ENCODE measurements around the gene PRR5L.

Gene PRR5L

GRCh38 chr11:36443661-36444060 lies 147.6 kb downstream of the PRR5L start:
- no peak for DNase-seq

DNA sequence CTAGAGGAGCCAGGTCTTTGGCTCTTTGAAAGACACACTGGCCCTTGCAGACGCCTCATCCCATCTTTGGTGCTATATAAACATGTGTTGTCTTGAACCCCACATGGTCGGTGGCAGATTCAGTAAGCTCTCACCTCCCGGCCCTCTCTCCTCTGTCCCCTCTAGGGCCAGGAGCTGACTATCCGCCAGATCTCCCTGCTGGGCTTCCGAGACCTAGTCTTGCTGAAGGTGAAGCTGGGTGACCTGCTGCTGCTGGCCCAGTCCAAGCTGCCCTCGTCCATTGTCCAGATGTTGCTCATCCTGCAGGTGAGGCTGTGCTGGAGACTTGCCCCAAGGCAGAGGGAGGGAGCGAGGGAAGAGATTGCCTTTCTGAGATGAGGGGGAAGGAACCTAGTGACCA lies 150.0 kb downstream of the PRR5L start:
- DNase-seq: no peak

- no peak for DNase-seq
Observed at GRCh38 chr11:36447514-36447913, 151.4 kb downstream of the PRR5L start.

- no peak for DNase-seq
Observed at GRCh38 chr11:36447947-36448346, 151.9 kb downstream of the PRR5L start.

DNA sequence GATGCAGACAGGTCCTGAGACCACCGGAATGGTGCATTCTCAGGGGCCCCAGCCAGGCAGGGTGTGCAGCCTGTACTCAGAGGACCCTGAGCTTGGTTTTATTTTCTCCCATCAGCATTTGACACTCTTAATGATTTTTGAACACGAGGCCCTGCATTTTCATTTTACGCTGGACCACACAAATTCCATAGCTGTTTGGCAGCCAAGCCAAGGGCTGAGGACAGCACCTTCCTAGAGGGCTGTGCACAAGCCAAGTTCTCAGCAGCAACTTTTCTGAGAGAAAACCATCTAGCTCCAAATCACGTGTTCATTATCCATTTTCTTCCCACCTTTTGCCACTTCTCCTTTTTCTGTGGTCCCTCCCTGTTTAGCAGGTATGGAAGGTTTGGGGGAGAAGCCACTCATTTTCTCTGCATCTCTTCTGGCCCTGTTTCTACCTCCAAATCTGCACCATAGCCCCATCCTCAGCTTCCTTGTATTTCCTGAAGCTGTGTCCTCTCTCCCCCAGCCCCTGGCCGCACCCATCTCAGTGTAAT lies 153.5 kb downstream of the PRR5L start:
- no peak for DNase-seq

DNA sequence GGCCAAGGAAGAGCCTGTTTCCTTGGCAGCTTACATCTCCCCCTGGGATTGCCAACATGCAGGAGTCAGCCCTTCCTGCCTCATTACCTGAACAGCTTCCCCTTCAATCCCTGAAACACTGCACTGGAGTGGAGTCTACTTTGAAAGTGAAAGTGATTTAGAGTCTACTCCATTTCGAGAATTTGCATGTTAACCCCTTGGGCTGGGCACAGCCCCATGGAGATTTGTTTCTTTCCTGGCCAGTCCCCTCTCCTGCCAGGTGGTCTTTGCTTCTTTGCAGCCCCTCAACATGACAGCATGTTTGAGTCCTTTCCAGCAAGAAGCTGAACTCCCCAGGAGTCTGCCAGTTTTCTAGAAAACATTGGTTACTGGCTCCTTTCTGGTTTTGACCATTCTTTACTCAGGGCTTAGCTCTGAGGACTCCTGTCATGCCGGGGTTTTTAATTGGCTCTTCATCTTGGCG lies 154.1 kb downstream of the PRR5L start:
- no peak for DNase-seq

DNA sequence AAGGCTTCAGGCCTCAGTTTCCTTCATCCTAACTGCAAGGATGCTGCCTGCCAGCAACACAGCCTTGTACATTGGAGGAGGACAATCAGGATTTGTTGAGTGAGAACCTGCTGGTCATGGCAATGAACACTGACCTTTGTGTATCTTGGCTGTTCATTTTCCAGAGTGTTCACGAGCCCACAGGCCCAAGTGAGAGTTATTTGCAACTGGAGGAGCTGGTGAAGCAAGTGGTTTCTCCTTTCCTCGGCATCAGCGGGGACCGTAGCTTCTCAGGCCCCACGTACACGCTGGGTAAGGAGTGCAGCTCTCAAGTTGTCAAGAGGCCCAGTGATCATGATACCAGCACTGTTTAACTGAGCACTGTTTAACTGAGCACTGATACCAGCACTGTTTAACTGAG lies 155.0 kb downstream of the PRR5L start:
- no peak for DNase-seq

- DNase-seq: no peak
Observed at GRCh38 chr11:36451681-36452080, 155.6 kb downstream of the PRR5L start.

GRCh38 chr11:36452236-36452940 lies 156.3 kb downstream of the PRR5L start:
- no peak for DNase-seq

GRCh38 chr11:36452961-36453360 lies 156.9 kb downstream of the PRR5L start:
- no peak for DNase-seq

- no peak for DNase-seq
Observed at GRCh38 chr11:36453678-36454077, 157.6 kb downstream of the PRR5L start.

GRCh38 chr11:36454551-36454940 lies 158.5 kb downstream of the PRR5L start:
- DNase-seq: no peak

DNA sequence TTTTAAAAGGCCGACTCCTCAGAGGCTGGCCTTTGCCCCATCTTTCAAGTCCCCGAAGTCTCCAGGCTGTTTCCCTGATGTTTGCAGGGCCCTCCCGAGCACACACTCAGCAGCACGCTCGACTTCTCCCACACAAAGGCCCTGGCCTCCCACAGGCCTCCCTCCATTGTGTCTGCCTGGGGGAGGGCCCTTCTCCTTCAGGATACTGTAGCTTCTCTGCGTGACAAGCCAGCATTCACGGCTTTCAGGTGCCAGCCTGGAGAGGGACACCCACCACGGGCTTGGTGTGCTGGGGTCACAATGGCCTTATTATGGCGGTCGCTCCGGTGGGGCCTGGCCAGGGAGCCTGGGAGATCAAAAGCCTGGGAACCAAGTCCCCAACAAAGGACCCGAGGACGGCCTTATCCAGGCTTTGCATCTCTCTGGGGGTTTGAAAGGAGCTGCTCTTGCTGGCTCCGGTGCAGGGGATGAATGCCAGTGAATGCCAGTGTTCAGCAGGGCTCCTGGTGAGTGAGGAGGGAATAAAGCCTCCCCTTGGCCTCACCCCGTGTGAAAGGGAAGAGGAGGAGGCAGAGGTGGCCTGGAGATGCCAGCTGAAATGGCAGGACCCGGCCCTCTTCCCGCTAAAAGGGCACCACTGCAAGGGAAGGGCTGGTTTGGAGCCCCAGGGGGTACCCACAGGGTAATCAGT lies 159.0 kb downstream of the PRR5L start:
- no peak for DNase-seq

- DNase-seq: no peak
Observed at GRCh38 chr11:36455658-36456111, 159.6 kb downstream of the PRR5L start.

- DNase-seq: no peak
Observed at GRCh38 chr11:36456156-36456555, 160.1 kb downstream of the PRR5L start.

- no peak for DNase-seq
Observed at GRCh38 chr11:36458129-36458915, 162.2 kb downstream of the PRR5L start.

DNA sequence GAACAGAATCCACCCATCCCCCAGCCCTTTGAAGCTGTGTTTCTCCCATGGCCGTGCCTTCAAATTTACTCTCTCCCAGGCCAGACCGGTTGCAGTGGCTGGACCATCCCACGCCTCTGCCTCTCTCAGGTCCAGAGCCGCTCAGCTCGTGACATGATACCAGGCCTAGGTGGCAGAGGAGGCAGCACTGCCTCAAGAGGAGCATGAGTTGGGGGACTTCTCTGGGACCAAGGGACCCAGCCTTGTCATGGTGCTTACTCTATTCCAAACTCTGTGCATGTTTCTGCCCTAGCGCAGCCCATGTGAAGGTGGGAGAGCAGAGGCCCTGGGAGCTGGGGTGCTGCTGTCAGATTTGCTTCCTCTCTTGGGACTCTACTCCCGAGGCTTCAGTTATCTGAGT lies 163.0 kb downstream of the PRR5L start:
- no peak for DNase-seq

DNA sequence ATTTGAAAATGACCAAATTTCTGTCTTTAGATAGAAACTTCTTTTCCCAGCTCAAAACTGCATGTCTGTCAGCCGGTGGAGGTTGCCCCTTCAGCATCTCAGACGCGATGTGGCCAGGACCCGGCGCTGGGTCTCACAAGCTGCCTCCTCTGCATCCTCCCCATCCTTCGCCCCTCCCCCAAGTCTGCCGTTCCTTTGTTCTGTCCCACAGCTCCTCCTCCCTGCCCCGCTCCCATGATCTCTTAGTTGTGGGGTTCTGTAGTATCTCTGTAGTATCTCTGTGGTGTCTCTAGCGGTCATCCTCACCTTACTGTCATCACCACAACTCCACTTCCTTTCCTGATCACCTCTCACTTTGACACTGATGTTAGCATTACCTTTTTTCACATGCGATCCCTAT lies 164.1 kb downstream of the PRR5L start:
- DNase-seq: no peak

DNA sequence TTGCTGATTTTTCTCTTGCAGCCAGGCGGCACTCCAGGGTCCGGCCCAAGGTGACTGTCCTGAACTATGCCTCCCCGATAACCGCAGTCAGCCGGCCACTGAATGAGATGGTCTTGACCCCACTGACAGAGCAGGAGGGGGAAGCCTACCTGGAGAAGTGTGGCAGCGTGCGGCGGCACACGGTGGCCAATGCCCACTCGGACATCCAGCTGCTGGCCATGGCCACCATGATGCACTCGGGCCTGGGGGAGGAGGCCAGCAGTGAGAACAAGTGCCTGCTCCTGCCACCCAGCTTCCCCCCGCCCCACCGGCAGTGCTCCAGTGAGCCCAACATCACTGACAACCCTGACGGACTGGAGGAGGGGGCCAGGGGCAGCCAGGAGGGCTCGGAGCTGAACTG lies 166.2 kb downstream of the PRR5L start:
- no peak for DNase-seq

DNA sequence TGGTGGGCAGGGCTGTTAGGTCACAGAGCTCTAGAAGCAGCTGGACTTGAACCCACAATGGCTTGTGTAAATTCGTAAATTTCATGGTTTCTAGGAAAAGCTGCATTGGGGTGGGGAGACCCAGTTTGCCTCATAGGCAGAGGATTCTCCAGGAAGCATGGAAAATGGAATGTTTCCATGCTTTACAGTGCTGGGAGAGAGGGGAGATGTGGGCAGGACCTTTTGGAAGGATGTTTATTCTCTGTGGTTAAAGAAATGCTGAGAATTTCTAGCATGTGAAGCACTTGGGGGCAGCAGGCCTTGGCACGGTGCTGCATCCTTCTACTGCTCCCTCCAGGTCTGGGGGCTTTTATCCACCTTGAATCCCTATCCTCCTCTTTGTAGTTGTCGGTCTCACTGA lies 167.7 kb downstream of the PRR5L start:
- no peak for DNase-seq

- DNase-seq: no peak
Observed at GRCh38 chr11:36464720-36465119, 168.6 kb downstream of the PRR5L start.

DNA sequence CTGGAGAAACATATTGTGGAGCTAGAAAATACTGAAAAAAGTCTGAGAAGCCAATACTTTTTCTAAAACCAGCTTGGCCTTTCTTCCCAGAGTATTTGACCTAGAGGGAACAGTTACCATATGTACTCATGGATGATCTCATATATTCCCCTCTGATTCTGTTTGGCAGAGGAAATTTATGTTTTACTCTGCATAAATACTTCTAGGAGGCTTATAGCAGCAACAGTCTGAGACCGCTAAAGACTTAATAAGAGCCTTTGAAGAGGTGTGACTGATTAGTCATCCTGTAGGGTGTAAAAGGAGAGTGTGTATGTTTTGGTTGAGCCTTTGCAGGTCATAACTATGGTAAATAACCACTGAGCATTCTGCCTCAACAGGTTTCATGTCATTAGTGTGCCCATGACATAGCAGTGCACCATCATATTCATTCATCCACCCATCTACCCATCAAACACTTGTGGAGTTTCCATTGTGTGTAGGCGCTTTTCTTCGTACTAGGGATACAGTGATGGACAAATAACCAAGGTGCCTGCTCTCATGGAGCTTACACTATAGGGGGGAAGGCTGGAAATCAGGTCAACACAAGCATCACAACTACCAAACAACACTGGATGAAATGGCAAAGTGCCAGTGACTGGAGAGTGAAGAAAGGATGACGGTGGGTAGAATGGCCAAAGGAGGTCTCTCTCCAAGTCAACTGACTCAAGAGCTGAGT lies 169.5 kb downstream of the PRR5L start:
- no peak for DNase-seq

- DNase-seq: no peak
Observed at GRCh38 chr11:36467012-36467411, 170.9 kb downstream of the PRR5L start.

All from effector CD8-positive, alpha-beta T cell (primary cell).